Endothelial cell of umbilical vein (primary cell): Measurements from ENCODE around the gene INPP4B.

Experiments
- EZH2 ChIP-seq: IDR thresholded peaks from 2 replicates; pipeline ENCODE4 v1.6.1; 2012; ENCODE audit warnings: borderline replicate concordance, low read depth, mild to moderate bottlenecking, moderate library complexity, low read length, inconsistent platforms; ENCODE audit not compliant: severe bottlenecking
- FOS ChIP-seq: IDR thresholded peaks from 2 replicates; pipeline ENCODE4 v1.6.1; 2011; ENCODE audit warnings: mild to moderate bottlenecking, low read length, moderate library complexity, borderline replicate concordance; ENCODE audit not compliant: insufficient read depth
- GATA2 ChIP-seq: IDR thresholded peaks from 2 replicates; pipeline ENCODE4 v1.7.0; 2011; ENCODE audit warnings: low read depth, mild to moderate bottlenecking, moderate library complexity, mixed read lengths, low read length; ENCODE audit not compliant: insufficient read length, insufficient read depth
- POLR2A ChIP-seq: IDR thresholded peaks from 2 replicates; pipeline ENCODE4 v1.6.1; 2012; ENCODE audit warnings: low read depth, mild to moderate bottlenecking, control low read depth, low read length
- POLR2AphosphoS5 ChIP-seq: IDR thresholded peaks from 2 replicates; pipeline ENCODE4 v1.6.1; 2012; ENCODE audit warnings: low read depth, mild to moderate bottlenecking, control low read depth, low read length, moderate library complexity; ENCODE audit not compliant: insufficient read depth
- TF ChIP-seq, protein P1 (sequence below), 2 donors: IDR thresholded peaks; 1 replicate in 1 of 2; 2 replicates in 1 of 2; pipeline ENCODE4 v1.5.1; 2011; ENCODE audit warnings: low read length in 2 of 2, mild to moderate bottlenecking in 2 of 2, moderate library complexity in 2 of 2, control low read depth in 1 of 2, inconsistent platforms in 1 of 2, low read depth in 1 of 2; ENCODE audit not compliant: insufficient read depth in 1 of 2; ENCODE audit errors: extremely low read depth in 1 of 2

DNA sequence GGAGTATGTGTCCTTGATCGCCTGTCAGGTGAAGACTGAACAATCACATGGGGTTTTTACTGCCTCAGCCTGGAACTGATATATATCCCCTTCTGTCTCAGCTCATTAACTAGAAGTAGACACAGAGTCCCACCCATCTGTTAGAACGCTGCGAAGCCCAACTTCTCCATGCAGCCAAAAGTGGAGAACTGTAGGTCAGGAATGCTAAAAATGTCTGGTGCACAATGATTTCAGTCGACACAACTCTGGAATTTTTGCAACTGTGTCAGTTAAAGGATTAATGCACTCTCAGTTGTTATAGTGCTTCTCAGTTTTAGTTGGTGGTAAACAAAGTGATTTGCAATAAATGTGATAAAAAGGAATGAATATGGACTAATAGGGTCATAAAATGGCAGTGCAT lies 287.2 kb downstream of the INPP4B start:
- TF ChIP-seq, protein P1, sequence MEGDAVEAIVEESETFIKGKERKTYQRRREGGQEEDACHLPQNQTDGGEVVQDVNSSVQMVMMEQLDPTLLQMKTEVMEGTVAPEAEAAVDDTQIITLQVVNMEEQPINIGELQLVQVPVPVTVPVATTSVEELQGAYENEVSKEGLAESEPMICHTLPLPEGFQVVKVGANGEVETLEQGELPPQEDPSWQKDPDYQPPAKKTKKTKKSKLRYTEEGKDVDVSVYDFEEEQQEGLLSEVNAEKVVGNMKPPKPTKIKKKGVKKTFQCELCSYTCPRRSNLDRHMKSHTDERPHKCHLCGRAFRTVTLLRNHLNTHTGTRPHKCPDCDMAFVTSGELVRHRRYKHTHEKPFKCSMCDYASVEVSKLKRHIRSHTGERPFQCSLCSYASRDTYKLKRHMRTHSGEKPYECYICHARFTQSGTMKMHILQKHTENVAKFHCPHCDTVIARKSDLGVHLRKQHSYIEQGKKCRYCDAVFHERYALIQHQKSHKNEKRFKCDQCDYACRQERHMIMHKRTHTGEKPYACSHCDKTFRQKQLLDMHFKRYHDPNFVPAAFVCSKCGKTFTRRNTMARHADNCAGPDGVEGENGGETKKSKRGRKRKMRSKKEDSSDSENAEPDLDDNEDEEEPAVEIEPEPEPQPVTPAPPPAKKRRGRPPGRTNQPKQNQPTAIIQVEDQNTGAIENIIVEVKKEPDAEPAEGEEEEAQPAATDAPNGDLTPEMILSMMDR (IDR thresholded peaks at IDR 0.05; ENCODE audit: extremely low read depth in 1 of 2, insufficient read depth in 1 of 2, low read depth in 1 of 2, low read length in 2 of 2): no peak
- TF ChIP-seq POLR2A: no peak
- TF ChIP-seq GATA2: no peak
- no peak for TF ChIP-seq EZH2
- no peak for TF ChIP-seq POLR2AphosphoS5
- no peak for TF ChIP-seq FOS
